DND-41 (cell line): ENCODE results near the gene CHM.

ENCODE experiments used
- CTCF ChIP-seq: IDR thresholded peaks from 2 replicates; pipeline ENCODE4 v1.5.1; 2012; ENCODE audit warnings: borderline replicate concordance, low read length, moderate library complexity, mild to moderate bottlenecking; ENCODE audit not compliant: poor library complexity, severe bottlenecking; ENCODE audit errors: extremely low read depth
- EZH2 ChIP-seq: IDR thresholded peaks from 3 replicates; pipeline ENCODE4 v1.6.1; 2012; ENCODE audit warnings: borderline replicate concordance, low read depth, mild to moderate bottlenecking, moderate library complexity, low read length, inconsistent platforms; ENCODE audit not compliant: severe bottlenecking

GRCh38 chrX:85992811-85993229, 54.5 kb downstream of the CHM start:
- TF ChIP-seq CTCF (no peak), EZH2 (no peak)
